ENCODE results near the gene MBOAT1. TPM values are rescaled to one million over a fixed set of nuclear protein-coding genes. Genes with fewer than 3 reads are reported as not detected.

The MBOAT1 gene
- total and polyA plus RNA-seq, 2 of the 13 experiments (the other 11 are each of a cell fraction or from before 2014, with no cell fraction given), result not detected

DNA sequence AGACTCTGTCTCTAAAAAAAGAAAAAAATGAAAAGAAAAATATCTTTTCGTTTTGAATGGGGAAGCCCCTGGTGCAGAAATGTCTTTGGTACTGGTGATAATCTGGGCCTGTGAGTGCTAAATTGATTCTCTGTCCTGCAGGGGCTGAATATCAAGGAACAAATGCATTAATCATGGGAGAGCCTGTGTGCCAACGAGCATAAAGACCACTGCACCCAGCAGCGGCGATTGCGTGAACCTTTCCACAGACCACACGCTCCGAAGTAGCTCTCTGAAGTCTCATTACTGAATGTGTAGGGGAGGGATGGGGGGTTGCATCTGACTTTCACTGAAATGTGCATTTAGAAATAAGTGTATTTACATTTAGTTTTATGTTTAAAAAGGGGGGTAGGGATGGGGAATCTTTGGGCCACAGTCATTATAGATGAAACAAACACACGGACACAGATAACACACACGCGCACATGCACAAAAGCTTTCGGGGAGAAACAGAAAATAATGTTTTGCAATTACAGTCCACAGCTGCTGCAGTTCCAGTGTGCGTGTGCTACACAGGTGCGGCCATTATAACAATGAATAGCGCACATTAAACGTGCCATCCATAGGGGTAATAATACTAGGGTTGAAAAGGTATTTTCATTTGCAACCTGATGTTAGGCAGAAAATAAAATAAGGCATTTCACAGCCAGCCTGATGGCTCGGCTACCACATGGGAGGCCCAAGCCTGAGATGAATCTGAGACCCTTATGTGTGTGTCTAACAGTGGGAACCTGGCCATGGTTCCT, 154.0 kb downstream of the MBOAT1 start:
- no peak for TF ChIP-seq ZNF83 (CRISPR knock-in tag; IDR thresholded peaks at IDR 0.05; ENCODE audit: borderline replicate concordance)
- no peak for FAIRE-seq
- ATAC-seq, result no peak
- no peak overlapping the region for H2AFZ ChIP-seq (ENCODE audit: low read length)
- H3K9me3 ChIP-seq (ENCODE audit: low read length), result no peaks in the 10 kb centered on the region
- no peak overlapping the region for H3K9ac ChIP-seq (ENCODE audit: insufficient read depth, low read depth, low read length)
- no peaks in the 10 kb centered on the region for H3K36me3 ChIP-seq (replicated peaks in 1 of 2; ENCODE audit: control insufficient read depth in 1 of 2, insufficient read depth in 2 of 2, low read length in 2 of 2)
- no peaks in the 10 kb centered on the region for H3K4me1 ChIP-seq (ENCODE audit: insufficient read depth, low read length)
- intact Hi-C loops (cut with micrococcal nuclease; ENCODE audit: unreplicated experiment) (no loop called here), in situ Hi-C loops (cut with HindIII; ENCODE audit: extremely low pct_ligation_motif_present, low pct_unique_long_range_greater_than_20kb) (loop anchor here (10.0 kb wide), 2 partner anchors 1064 to 1464 kb away; no protein-coding TSS in a partner anchor)
- peaks cover 0 to 6% of the 10 kb centered on the region in 2 experiments; a peak in 1 of 5 replicates for H3K27me3 ChIP-seq (ENCODE audit: control insufficient read depth in 1 of 2, insufficient read depth in 2 of 2, low read length in 2 of 2)
- no peak overlapping the region for H3K4me2 ChIP-seq (ENCODE audit: low read depth, low read length)
- DNase-seq (ENCODE audit: low spot score), result no peak
- POLR2A ChIA-PET, result no interaction called here
- H3K4me3 ChIP-seq (replicated peaks in 1 of 3; ENCODE audit: insufficient read depth in 1 of 3, low read depth in 2 of 3, low read length in 3 of 3), result no peak overlapping the region
- H4K20me1 ChIP-seq (ENCODE audit: insufficient read depth, low read length), result no peaks in the 10 kb centered on the region
- H3K27ac ChIP-seq (ENCODE audit: extremely low read length, insufficient read depth, low read length), result no peak overlapping the region
- no TSS peak for BruUV-seq (replicated peaks)
- CTCF ChIA-PET (ENCODE audit: low intra/inter-chr PET ratio, low total read pairs), result no interaction called here
- H3K79me2 ChIP-seq (ENCODE audit: insufficient read depth, low read length), result no peaks in the 10 kb centered on the region
- WGBS (ENCODE audit: low lambda C conversion rate), result 55% methylated on average over 16 of the region's 16 CpGs

DNA sequence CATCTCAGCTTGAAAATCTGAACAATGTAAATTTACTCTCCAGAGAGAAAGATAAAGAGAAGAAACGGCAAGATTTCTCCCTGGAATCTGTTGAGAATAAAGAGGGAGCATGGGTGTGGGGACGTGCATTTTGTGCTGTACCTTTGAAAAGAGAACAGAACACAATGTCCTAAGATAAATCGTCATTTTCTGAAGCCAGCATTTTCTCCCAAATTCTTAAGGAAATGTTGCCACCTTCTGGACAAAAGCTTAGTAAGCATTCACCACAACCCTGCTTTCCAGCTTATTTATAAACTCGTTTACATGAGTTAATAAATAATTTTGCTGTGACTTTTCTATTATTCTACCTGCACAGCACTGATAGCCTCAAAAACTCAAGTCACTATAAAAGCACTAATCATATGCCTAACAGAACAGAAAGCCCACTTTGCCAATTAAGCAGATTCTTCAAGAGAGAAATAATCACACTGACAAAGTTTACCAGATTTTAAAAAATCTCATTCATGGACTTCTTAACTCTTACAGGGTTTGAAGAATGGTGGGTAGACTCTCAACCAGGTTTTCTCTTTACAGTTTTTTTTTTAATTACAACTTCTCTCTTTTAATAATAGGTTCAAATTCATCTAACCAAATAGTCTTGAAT, 155.8 kb downstream of the MBOAT1 start:
- H3K4me3 ChIP-seq (replicated peaks in 1 of 3; ENCODE audit: insufficient read depth in 1 of 3, low read depth in 2 of 3, low read length in 3 of 3), result no peak overlapping the region
- TF ChIP-seq FOXC1 (CRISPR knock-in tag; IDR thresholded peaks at IDR 0.05; ENCODE audit: borderline replicate concordance), result no peak
- TF ChIP-seq, protein P1, sequence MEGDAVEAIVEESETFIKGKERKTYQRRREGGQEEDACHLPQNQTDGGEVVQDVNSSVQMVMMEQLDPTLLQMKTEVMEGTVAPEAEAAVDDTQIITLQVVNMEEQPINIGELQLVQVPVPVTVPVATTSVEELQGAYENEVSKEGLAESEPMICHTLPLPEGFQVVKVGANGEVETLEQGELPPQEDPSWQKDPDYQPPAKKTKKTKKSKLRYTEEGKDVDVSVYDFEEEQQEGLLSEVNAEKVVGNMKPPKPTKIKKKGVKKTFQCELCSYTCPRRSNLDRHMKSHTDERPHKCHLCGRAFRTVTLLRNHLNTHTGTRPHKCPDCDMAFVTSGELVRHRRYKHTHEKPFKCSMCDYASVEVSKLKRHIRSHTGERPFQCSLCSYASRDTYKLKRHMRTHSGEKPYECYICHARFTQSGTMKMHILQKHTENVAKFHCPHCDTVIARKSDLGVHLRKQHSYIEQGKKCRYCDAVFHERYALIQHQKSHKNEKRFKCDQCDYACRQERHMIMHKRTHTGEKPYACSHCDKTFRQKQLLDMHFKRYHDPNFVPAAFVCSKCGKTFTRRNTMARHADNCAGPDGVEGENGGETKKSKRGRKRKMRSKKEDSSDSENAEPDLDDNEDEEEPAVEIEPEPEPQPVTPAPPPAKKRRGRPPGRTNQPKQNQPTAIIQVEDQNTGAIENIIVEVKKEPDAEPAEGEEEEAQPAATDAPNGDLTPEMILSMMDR (CRISPR knock-in tag; IDR thresholded peaks at IDR 0.05), result peak; percentile 66
- TF ChIP-seq MAFF (IDR thresholded peaks at IDR 0.05; ENCODE audit: low read depth, low read length), result peak; percentile 49; the same call in 1 of the 2 replicates
- peak; percentile 81 for TF ChIP-seq STAG1 (CRISPR knock-in tag; IDR thresholded peaks at IDR 0.05)
- TF ChIP-seq ZNF260 (CRISPR knock-in tag; IDR thresholded peaks at IDR 0.05; ENCODE audit: borderline replicate concordance, low read depth), result no peak
- peak; percentile 53 to 66; a peak in 3 of 4 replicates for TF ChIP-seq MAFK (conservative IDR thresholded peaks at IDR 0.05 in 1 of 2, IDR thresholded peaks at IDR 0.05 in 1 of 2; ENCODE audit: low read length in 2 of 2)
- TF ChIP-seq KLF15 (CRISPR knock-in tag; IDR thresholded peaks at IDR 0.05; ENCODE audit: borderline replicate concordance), result no peak
- TF ChIP-seq, protein P2, sequence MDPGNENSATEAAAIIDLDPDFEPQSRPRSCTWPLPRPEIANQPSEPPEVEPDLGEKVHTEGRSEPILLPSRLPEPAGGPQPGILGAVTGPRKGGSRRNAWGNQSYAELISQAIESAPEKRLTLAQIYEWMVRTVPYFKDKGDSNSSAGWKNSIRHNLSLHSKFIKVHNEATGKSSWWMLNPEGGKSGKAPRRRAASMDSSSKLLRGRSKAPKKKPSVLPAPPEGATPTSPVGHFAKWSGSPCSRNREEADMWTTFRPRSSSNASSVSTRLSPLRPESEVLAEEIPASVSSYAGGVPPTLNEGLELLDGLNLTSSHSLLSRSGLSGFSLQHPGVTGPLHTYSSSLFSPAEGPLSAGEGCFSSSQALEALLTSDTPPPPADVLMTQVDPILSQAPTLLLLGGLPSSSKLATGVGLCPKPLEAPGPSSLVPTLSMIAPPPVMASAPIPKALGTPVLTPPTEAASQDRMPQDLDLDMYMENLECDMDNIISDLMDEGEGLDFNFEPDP (CRISPR knock-in tag; conservative IDR thresholded peaks at IDR 0.05), result no peak
- TF ChIP-seq SRSF1 (optimal IDR thresholded peaks at IDR 0.05; ENCODE audit: low read depth, low read length), result no peak
- TF ChIP-seq RAD21 (CRISPR knock-in tag; IDR thresholded peaks at IDR 0.05), result peak; percentile 54
- peak; percentile 46; the same call in 1 of the 2 replicates for TF ChIP-seq SMC3 (IDR thresholded peaks at IDR 0.05; ENCODE audit: low read length)
- ChIA-PET POLR2A (no interaction called here), CTCF (ENCODE audit: low intra/inter-chr PET ratio, low total read pairs) (interaction anchor here (1.5 to 2.0 kb wide), 3 partner anchors 1031 to 1460 kb away, joined by 6 to 12 read pairs (median 12); no protein-coding TSS in a partner anchor)
- H3K27ac ChIP-seq (ENCODE audit: extremely low read length, insufficient read depth, low read length), result no peak overlapping the region
- in situ Hi-C loops (cut with HindIII; ENCODE audit: extremely low pct_ligation_motif_present, low pct_unique_long_range_greater_than_20kb), result loop anchor here (10.0 kb wide), 2 partner anchors 1062 to 1462 kb away; no protein-coding TSS in a partner anchor
- FAIRE-seq (peak; percentile 83), ATAC-seq (peak; percentile 73), DNase-seq (ENCODE audit: low spot score) (peak; percentile 48)
- H3K79me2 ChIP-seq (ENCODE audit: insufficient read depth, low read length), result no peaks in the 10 kb centered on the region
- intact Hi-C loops (cut with micrococcal nuclease; ENCODE audit: unreplicated experiment), result loop anchor here (1.0 to 2.0 kb wide), 3 partner anchors 1059 to 1460 kb away; no protein-coding TSS in a partner anchor
- no peaks in the 10 kb centered on the region for H3K9me3 ChIP-seq (ENCODE audit: low read length)
- H3K9ac ChIP-seq (ENCODE audit: insufficient read depth, low read depth, low read length), result no peak overlapping the region
- H3K36me3 ChIP-seq (replicated peaks in 1 of 2; ENCODE audit: control insufficient read depth in 1 of 2, insufficient read depth in 2 of 2, low read length in 2 of 2), result no peaks in the 10 kb centered on the region
- no peaks in the 10 kb centered on the region for H4K20me1 ChIP-seq (ENCODE audit: insufficient read depth, low read length)
- peaks cover 0 to 6% of the 10 kb centered on the region in 2 experiments; a peak in 1 of 5 replicates for H3K27me3 ChIP-seq (ENCODE audit: control insufficient read depth in 1 of 2, insufficient read depth in 2 of 2, low read length in 2 of 2)
- 0% methylated on average over 4 of the region's 4 CpGs for WGBS (ENCODE audit: low lambda C conversion rate)
- H3K4me1 ChIP-seq (ENCODE audit: insufficient read depth, low read length), result no peaks in the 10 kb centered on the region
- no peak overlapping the region for H3K4me2 ChIP-seq (ENCODE audit: low read depth, low read length)
- H2AFZ ChIP-seq (ENCODE audit: low read length), result no peak overlapping the region
- BruUV-seq (replicated peaks), result no TSS peak

Data from HepG2 (cell line).